HG03439 (cell line): Measurements from ENCODE around the gene SLC25A11.
"Not testable (repeated sequence)": the region's sequence is repeated elsewhere in the genome, so short reads cannot be mapped to it uniquely, and the experiment has no call there.

Source experiments
- ATAC-seq: cut with Tn5 transposase; IDR thresholded peaks from one replicate; pipeline ENCODE4 v1.9.1; 2021; ENCODE audit warnings: mild to moderate bottlenecking, moderate library complexity; ENCODE audit not compliant: unreplicated experiment

SLC25A11 gene

DNA sequence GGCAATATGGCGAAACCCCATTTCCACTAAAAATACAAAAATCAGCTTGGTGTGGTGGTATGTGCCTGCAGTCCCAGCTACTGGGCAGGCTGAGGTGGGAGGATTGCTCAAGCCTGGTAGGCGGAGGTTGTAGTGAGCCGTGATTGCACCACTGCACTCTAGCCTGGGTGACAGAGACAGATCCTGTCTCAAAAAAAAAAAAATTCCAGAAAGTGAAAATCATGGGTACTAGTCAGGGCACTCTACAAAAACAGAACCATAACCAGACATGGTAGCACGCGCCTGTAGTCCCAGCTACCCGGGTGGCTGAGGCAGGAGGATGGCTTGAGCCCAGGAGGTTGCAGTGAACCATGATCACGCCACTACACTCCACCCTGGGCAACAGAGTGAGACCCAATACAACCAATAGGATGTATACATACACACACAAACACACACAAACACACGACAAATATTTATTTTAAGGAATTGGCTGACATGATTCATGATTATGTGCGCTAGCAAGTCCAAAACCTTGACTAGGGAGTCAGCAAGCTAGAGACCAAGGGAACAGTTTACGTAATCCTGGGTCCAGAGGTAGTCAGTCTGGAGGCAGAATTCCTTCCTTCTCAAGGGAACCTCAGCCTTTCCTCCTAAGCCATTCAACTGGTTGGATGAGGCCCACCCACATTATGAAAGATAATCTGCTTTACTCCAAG, 19.3 kb downstream of the SLC25A11 start:
- no peak for ATAC-seq

DNA sequence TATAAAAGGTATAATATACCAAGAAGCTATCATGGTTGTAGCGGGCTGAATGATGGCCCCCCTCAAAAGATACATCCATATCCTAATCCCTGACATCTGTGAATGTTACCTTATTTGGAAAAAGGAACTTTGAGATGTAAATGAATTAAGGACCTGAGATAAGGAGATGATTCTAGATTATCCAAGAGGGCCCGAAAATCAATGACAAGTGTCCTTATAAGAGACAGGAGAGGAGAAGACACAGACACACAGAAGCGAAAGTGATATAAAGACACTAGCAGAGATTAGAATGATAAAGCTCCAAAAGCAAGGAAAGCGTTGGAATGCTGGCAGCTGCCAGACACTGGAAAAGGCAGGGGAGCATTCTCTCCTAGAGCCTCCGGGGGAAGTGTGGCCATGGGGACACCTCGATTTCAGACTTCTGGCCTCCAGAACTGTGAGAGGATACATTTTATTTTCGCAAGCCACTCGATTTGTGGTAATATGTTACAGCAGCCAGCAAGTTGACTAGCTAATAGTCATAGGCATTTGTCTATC, 20.3 kb downstream of the SLC25A11 start:
- ATAC-seq = no peak

DNA sequence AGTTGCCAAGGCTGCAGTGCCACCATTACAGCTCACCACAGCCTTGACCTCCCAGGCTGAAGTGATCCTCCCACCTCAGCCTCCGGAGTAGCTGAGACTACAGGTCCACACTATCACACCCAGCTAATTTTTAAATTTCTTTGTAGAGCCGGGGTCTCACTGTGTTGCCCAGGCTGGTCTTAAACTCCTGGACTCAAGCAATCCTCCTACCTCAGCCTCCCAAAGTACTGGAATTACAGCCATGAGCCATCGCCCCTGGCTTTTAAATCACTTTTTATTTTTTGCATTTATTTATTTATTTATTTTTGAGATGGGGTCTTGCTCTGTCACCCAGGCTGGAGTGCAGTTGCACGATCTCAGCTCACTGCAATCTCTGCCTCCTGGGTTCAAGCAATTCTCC, 25.3 kb downstream of the SLC25A11 start:
- not testable (repeated sequence) for ATAC-seq

DNA sequence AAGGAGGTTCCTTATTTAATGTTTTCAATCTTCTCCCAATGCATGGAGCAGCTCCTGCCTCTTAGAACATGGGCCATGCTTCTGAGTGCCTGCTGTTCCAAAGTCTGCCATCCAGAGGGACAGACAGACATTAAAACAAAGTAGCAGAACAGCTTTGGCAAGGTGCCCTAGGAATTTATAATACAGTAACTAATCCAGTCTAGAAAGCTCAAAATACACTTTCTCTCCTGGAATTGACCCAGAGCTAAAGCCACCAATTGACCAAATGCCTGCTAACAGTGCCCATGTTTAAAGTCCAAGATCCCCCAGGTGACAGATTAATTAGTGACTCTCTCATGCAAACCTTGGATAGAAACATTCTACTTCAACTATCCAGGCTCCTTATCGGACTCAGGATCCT, 25.9 kb downstream of the SLC25A11 start:
- no peak for ATAC-seq

DNA sequence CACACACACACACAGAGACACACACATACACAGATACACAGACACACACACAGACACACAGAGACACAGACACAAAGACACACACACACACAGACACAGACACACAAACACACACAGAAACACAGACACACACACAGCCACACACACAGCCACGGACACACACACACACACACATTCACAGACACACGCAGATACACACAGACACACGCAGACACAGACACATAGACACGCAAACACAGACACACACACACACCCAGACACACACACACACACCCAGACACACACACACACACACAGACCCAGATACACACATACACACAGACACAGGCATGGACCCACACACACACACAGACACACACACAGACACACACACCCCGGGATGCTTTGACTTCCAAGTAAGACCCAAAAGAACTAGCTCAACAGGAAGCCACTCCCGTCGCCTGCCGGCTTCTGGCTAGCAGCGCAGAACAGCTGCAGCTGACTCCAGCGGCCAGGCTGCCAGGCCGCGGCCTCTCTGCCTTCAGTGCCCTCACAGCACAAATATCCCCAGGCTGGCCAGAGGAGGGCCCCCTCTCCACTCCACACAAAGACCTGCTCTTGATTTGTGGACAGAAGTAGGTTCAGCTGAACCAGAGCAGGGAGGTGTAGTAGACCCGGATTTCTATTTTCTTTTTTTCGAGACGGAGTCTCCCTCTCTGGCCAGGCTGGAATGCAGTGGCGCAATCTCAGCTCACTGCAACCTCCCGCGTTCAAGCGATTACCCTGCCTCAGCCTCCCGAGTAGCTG, 30.9 kb downstream of the SLC25A11 start:
- peak; percentile 54 for ATAC-seq

DNA sequence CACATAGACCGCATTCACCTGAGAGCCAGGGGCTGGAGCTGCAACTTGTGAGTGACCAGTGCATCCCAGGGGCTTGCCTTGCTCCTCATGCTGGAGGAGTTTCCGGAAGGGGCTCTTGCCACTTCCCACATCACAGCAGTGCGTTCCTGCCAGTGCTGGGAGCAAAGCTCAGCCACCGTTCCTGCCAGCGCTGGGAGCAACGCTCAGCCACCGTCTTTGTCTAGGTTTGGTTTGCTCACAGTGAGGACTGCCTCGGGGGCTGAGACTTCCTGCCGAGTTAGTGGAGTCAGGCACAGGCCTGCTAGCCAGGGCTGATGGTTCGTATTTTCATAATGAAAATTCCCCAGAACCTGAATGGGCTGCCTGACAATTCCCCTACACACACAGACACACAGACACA, 31.5 kb downstream of the SLC25A11 start:
- no peak for ATAC-seq

DNA sequence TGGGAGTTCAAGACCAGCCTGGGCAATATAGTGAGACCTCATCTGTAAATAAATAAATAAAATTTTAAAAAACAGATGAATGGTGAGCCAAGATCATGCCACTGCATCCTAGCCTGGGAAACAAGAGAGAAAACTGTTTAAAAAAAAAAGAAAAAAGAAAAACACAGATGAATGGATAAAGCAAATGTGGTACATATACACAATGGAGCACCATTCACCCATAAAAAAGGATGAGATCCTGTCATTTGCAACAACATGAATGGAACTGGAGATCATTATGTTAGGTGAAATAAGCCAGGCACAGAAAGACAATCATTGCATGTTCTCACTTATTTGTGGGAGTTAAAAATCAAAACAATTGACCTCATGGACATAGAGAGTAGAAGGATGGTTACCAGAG, 33.2 kb downstream of the SLC25A11 start:
- not testable (repeated sequence) for ATAC-seq

DNA sequence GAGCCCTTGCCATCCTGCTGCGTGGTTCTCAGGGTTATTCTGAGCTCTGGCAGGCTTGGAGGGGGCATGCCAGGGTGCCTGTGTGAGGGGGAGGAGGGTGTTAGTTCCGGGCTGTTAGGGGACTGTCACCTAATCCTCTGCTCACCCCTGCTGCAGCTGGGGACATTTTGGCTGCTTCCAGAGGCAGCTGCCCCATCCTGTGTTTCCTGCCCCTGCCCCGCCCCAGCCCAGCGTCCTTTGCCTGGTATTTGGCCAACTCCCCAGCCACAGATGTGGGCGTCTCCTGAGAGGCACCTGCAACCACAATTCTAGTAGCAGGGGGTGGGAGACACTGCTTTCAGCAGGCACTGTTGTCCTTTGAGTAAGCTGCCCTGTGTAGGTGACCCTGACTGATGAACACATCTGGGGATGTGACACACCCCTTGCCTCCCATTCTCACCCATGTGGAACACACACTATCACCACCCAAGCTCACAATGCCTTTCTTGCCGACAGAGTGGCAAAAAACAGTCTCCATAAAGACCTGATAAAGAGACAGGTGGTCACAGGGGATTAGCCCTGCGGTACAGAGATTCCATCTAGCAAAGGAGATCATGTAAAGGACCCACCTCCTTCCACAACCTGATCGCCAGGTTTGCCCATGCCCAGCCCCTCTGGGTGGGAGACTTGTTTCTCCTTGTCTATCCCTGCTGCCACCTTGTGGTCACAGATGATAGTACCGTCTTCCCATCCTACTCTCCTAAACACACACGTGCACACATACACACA, 36.6 kb downstream of the SLC25A11 start, which contains the start of gene CHRNE:
CHRNE (minus strand) TSS at position 48 of the 768 bp plus-strand sequence; CDS start at position 13, 35 bp downstream.
- ATAC-seq = no peak

DNA sequence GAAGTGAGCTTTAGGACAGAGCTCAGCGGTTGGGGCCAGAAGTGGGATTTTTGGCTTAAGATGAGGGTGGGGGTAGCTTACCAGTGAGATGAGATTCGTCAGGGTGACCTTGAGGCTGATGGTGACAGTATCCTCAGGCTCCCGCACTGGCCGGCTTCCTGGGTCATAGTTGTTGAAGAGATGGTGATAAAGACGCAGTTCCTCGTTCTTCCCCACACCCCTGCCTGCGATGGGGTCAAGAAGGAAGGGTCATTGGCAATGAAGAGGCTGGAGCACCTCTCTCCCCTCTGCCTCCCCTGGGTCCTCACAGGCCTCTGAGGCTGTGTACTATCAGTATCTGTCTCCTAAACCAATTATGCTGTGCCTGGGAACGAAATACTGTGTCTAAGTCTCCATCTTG, 37.3 kb downstream of the SLC25A11 start:
- no peak for ATAC-seq

DNA sequence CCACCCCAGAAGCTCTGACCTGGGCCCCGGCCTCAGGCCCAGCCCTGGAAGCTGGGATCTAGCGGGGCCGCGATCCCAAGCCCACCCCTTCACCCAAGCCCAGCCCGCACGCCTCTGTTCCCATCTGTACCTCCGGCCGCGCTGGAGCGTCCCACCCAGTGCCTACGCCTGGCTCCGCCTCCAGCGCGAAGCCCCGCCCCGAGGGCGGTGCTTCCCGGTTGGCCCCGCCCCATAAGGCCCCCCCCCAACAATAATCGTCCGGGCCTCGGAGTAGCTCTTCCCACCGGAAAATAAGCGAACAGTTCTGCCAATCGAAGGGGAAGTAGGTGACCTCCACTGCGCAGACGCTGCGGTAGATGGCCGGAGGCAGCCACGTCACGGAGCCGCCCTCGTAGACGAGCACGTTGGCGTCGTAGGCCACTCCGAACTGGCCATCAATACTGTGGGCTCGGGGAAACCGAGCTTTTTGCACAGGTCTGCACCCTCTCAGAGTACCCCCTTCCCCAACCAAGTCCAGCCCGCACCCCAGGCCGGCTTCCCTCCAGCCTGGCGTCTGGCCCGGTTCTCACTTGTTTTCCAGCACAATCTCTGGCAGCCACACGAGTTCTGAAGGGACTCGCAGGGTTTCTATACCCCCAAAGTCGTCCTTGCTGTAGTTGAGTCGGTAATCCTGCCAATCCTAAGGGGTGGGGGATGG, 38.0 kb downstream of the SLC25A11 start:
- ATAC-seq = no peak

DNA sequence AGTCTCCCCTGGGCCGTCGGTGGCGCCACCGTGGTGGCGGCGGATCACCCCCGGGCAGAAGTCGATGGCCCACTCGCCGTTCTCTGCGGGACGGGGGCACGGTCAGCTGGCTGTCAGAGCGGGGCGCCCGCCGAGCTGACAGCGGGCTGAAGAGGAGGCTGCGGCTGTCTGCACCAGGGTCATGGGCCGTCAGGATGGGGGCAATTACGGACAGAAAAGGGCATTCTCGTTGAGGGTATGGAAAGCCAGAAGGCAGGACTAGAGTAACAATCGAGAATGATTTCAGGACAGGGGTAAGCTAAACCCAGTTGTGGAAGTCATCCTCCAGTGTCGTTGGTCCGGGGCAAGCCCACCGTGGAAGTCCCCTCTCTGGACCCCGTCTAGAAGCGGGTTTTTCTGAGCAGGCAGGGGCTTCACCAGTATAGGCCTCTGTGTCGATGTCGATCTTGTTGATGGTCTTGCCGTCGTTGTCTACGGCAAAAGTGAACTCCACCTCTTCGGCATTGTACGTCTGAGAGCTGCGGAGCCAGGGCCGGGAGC, 38.7 kb downstream of the SLC25A11 start:
- no peak for ATAC-seq

DNA sequence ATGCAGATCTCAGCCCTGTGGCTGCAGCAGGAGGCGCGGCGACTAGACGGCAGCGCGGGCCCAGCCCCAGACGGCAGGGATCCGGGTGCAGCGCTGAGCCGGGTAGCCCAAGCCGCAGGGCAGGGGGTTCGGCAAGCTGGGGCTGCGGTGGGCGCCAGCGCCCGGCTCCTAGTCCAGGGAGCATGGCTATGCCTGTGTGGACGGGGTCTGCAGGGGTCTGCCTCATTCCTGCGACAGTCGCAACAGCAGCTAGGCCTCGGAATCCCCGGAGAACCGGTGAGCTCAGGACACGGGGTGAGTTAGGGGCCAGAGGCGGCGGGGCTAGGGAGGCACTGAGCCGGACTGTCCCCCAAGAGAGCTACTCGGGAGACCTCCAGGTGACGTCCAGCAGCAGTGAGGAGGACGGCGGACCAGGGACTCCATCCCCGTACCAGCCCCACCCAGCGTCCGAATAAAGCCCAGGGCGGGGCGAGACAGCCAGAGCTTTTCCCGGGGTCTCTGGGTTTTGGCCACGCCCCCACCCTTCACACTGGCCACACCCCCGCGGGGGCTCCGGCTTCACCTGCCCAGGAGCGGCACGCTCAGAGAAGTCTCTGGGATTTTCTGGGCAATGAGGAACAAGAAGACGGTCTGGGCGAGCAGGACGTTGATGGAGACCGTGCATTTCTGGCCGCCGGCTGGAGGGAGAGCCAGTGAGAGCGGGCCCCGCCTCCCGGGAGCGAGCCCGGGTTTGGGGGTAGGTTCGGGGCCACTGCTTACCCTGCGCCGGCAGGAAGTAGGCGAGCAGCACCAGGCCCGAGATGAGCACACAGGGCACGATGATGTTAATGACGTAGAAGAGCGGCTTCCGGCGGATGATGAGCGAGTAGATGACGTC, 39.4 kb downstream of the SLC25A11 start:
- ATAC-seq = no peak

DNA sequence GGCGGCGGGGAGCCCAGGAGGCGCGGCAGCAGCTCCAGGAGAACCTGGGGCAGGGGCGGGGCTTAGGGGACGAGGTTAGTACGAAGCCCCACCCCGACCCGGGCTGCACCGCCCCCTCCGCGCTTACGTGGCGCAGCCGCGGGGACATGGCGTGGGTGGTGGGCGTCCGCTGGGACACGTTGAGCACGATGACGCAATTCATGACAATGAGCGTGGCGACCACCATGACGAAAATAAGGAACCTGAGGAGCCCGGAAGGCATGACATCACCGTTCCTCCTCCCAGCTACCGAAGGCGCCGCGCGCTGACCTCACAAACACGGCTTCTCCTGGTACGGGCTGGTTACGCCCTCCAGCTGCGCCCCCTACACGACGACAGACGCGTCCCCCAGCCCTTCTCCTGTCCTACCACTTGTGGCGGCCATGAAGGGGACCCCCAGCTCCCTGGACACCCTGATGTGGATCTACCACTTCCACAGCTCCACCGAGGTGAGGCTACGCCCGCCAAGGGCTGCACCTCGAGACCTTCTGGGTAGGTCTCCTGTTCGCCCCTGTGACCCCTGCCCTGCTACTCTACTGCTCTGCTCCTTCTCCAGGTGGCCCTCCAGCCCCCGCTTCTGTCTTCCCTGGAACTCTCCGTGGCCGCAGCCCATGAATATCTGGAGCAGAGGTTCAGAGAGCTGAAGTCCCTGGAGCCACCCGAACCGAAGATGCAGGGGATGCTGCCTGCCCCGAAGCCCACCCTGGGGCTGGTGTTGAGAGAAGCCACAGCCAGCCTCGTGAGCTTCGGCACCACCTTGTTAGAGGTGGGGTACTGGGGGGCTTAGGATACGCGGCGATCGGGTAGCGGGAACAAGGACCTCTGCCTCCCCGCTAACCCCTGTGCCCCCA, 40.3 kb downstream of the SLC25A11 start, which contains the start of gene C17orf107:
C17orf107 (plus strand) TSS at position 196 of the 890 bp plus-strand sequence; CDS start at position 423, 227 bp downstream.
- no peak for ATAC-seq

DNA sequence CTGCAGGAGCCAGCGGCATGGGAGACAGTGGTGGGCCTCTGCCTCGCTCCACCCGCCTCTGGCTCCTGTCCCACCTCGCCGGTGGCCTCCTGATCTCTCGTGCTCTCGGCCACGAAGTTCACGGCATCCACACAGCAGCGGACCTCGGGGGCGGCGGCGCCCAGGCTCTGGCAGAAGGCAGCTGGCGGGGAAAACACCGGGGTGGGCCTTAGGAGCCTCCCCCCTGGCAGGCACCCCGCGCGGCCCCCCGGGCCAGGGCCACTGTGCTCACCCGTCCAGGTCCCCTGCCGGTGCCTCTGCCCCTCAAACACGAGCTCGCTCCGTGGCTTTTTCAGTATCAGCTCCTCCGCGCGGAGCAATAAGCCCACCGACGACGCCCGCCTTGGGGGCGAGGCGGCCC, 40.9 kb downstream of the SLC25A11 start:
- no peak for ATAC-seq

DNA sequence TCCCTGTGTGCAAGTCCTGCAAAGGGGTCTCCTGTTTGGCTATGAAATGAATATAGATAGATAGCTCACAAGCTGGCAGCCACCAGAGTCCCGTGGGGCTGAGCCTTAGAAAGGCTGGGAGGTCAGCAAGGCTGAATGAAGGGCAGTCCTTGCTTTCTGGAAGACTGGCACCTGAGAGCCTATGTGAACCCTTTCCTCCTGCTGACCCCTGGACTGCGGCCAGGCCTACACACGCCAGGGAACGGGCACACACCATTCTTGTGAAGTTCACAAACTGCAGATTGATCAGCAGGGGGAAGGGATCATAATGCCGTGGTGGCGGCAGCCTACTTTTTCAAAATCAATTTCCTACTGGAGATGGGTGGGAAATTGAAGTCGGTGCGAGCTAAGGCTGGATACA, 41.5 kb downstream of the SLC25A11 start:
- ATAC-seq = no peak

DNA sequence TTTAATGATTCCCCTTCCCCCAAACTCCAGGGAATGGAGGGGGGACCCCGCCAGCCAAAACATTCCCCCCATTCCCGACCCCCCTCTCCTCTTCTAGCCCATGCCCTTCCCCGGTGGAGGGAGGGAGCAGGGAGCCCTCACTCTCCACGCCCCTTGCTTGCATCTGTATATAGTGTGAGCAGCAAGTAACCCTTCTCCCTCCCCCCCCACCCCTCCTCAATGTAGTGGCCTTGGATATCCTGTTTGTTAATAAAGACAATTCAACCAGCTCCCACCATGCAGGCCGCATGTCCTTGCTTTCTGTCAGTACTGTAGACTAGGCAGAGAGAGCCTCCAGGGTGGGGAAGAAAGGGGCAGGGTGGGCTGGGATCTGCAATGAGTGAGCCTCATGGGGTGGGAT, 42.1 kb downstream of the SLC25A11 start:
- no peak for ATAC-seq

DNA sequence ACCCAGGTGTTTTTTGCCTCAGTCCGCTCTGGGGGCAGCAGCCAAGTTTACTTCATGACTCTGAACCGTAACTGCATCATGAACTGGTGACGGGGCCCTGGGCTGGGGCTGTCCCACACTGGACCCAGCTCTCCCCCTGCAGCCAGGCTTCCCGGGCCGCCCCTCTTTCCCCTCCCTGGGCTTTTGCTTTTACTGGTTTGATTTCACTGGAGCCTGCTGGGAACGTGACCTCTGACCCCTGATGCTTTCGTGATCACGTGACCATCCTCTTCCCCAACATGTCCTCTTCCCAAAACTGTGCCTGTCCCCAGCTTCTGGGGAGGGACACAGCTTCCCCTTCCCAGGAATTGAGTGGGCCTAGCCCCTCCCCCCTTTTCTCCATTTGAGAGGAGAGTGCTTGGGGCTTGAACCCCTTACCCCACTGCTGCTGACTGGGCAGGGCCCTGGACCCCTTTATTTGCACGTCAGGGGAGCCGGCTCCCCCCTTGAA, 42.6 kb downstream of the SLC25A11 start:
- no peak for ATAC-seq
